LNCaP clone FGC (cell line): ENCODE results near the gene KCNQ1.

ENCODE experiments used
- DNase-seq: peaks from one replicate; pipeline ENCODE4 v3.0.0-alpha.2; 2011; ENCODE audit warnings: low read depth
- H3K4me3 ChIP-seq: 2 replicates; pipeline ENCODE4 v1.5.1; 2011; ENCODE audit warnings: mild to moderate bottlenecking, low read depth, low read length, control low read depth
- CTCF ChIP-seq: IDR thresholded peaks from 2 replicates; pipeline ENCODE4 v1.5.1; 2012; ENCODE audit warnings: mild to moderate bottlenecking; ENCODE audit not compliant: control insufficient read depth, insufficient read depth; ENCODE audit errors: extremely low read depth

The KCNQ1 gene

GRCh38 chr11:2410616-2411015, 34.2 kb upstream of the KCNQ1 start:
- TF ChIP-seq CTCF, result no peak
- H3K4me3 ChIP-seq, result no peak overlapping the region
- DNase-seq, result no peak

- H3K4me3 ChIP-seq, result no peak overlapping the region
- DNase-seq, result no peak
- TF ChIP-seq CTCF, result no peak
These were observed 33.1 kb upstream of the KCNQ1 start for GRCh38 chr11:2411446-2412305.

GRCh38 chr11:2412323-2412722, 32.5 kb upstream of the KCNQ1 start:
- no peak for DNase-seq
- H3K4me3 ChIP-seq, result no peak overlapping the region
- TF ChIP-seq CTCF, result no peak

GRCh38 chr11:2413742-2414579, 30.8 kb upstream of the KCNQ1 start:
- H3K4me3 ChIP-seq, result no peak overlapping the region
- TF ChIP-seq CTCF, result no peak
- no peak for DNase-seq

- no peak for DNase-seq
These were observed 30.2 kb upstream of the KCNQ1 start for GRCh38 chr11:2414616-2415015.

GRCh38 chr11:2415171-2415570, 29.6 kb upstream of the KCNQ1 start:
- no peak for DNase-seq
- no peak for TF ChIP-seq CTCF

More at GRCh38 chr11:2414616-2415015, 30.2 kb upstream of the KCNQ1 start:
- TF ChIP-seq CTCF, result no peak
- no peak overlapping the region for H3K4me3 ChIP-seq

More at GRCh38 chr11:2415171-2415570, 29.6 kb upstream of the KCNQ1 start:
- H3K4me3 ChIP-seq, result no peak overlapping the region
